Mesenchymal stem cell (in vitro differentiated cells and primary cell): ENCODE data around the gene SOCS3.

Source experiments
- DNase-seq: peaks from one replicate; pipeline ENCODE4 v3.0.0-alpha.2; 2013
- H2AFZ ChIP-seq: one replicate; pipeline ENCODE4 v1.6.1; 2013; ENCODE audit warnings: low read depth, mild to moderate bottlenecking, control low read depth, inconsistent platforms, low read length, moderate library complexity
- H2AK5ac ChIP-seq: 2 replicates; pipeline ENCODE4 v1.6.1; 2013; ENCODE audit warnings: low read length, moderate library complexity, mild to moderate bottlenecking, inconsistent platforms; ENCODE audit not compliant: severe bottlenecking
- H2BK120ac ChIP-seq: one replicate; pipeline ENCODE4 v1.6.1; 2013; ENCODE audit warnings: low read depth, mild to moderate bottlenecking, inconsistent platforms, low read length, moderate library complexity
- H2BK12ac ChIP-seq, 2 experiments: one replicate each; pipeline ENCODE4 v1.6.1; 2013; ENCODE audit warnings: inconsistent platforms in 2 of 2, low read length in 2 of 2, mild to moderate bottlenecking in 2 of 2, moderate library complexity in 2 of 2, control low read depth in 1 of 2
- H2BK15ac ChIP-seq: one replicate; pipeline ENCODE4 v1.6.1; 2013; ENCODE audit warnings: mild to moderate bottlenecking, low read depth, inconsistent platforms; ENCODE audit not compliant: poor library complexity, severe bottlenecking
- H2BK5ac ChIP-seq: 2 replicates; pipeline ENCODE4 v1.6.1; 2013; ENCODE audit warnings: low read depth, mild to moderate bottlenecking, low read length, control low read depth, inconsistent platforms; ENCODE audit not compliant: poor library complexity, severe bottlenecking
- H3K14ac ChIP-seq, 2 experiments: one replicate each; pipeline ENCODE4 v1.6.1; 2013; ENCODE audit warnings: inconsistent platforms in 2 of 2, low read length in 2 of 2, control low read depth in 1 of 2, mild to moderate bottlenecking in 1 of 2, moderate library complexity in 1 of 2
- H3K18ac ChIP-seq, 2 experiments: one replicate each; pipeline ENCODE4 v1.6.1; 2013; ENCODE audit warnings: inconsistent platforms in 2 of 2, low read length in 2 of 2, control low read depth in 1 of 2, low read depth in 1 of 2, mild to moderate bottlenecking in 1 of 2
- H3K23ac ChIP-seq, 2 experiments: one replicate each; pipeline ENCODE4 v1.6.1; 2013; ENCODE audit warnings: inconsistent platforms in 2 of 2, low read length in 2 of 2, mild to moderate bottlenecking in 2 of 2, moderate library complexity in 2 of 2, control low read depth in 1 of 2
- H3K27ac ChIP-seq: 2 replicates; pipeline ENCODE4 v1.5.1; 2013; ENCODE audit warnings: mild to moderate bottlenecking, moderate library complexity, low read length, control low read depth, inconsistent platforms; ENCODE audit not compliant: poor library complexity, severe bottlenecking
- H3K27me3 ChIP-seq, 2 experiments: 2 replicates each; pipeline versions ENCODE4 v1.6.1 to v1.7.0; 2013; ENCODE audit warnings: low read length in 2 of 2, mild to moderate bottlenecking in 2 of 2, moderate library complexity in 2 of 2, control low read depth in 1 of 2, inconsistent platforms in 1 of 2; ENCODE audit not compliant: control insufficient read depth in 1 of 2, insufficient read depth in 1 of 2
- H3K36me3 ChIP-seq, 2 experiments: 2 replicates each; pipeline versions ENCODE4 v1.6.1 to v1.7.0; 2013; ENCODE audit warnings: low read length in 2 of 2, control low read depth in 1 of 2, inconsistent platforms in 1 of 2, low read depth in 1 of 2, mild to moderate bottlenecking in 1 of 2; ENCODE audit not compliant: insufficient read depth in 2 of 2, control insufficient read depth in 1 of 2
- H3K4ac ChIP-seq, 2 experiments: one replicate each; pipeline ENCODE4 v1.6.1; 2013; ENCODE audit warnings: inconsistent platforms in 2 of 2, low read length in 2 of 2, mild to moderate bottlenecking in 2 of 2, moderate library complexity in 2 of 2, control low read depth in 1 of 2, low read depth in 1 of 2
- H3K4me1 ChIP-seq: 2 replicates; pipeline ENCODE4 v1.6.1; 2013; ENCODE audit warnings: low read depth, low read length, control low read depth; ENCODE audit not compliant: control insufficient read depth, insufficient read depth
- H3K4me2 ChIP-seq: 2 replicates; pipeline ENCODE4 v1.6.1; 2013; ENCODE audit warnings: low read length, mild to moderate bottlenecking, inconsistent platforms; ENCODE audit not compliant: poor library complexity, severe bottlenecking
- H3K4me3 ChIP-seq, 2 experiments: 2 replicates each; pipeline versions ENCODE4 v1.5.1 to v1.7.0; 2013; ENCODE audit warnings: low read length in 2 of 2, mild to moderate bottlenecking in 2 of 2, control low read depth in 1 of 2, low read depth in 1 of 2; ENCODE audit not compliant: insufficient read depth in 1 of 2
- H3K79me1 ChIP-seq: replicated peaks from 2 replicates; pipeline ENCODE4 v1.6.1; 2013; ENCODE audit warnings: mild to moderate bottlenecking, control low read depth, low read length, inconsistent platforms; ENCODE audit not compliant: poor library complexity, severe bottlenecking
- H3K9ac ChIP-seq: 2 replicates; pipeline ENCODE4 v1.7.0; 2013; ENCODE audit warnings: mild to moderate bottlenecking, low read length, moderate library complexity
- H3K9me3 ChIP-seq: 2 replicates; pipeline ENCODE4 v1.7.0; 2013; ENCODE audit warnings: mild to moderate bottlenecking, low read length; ENCODE audit not compliant: control insufficient read depth
- H4K8ac ChIP-seq: one replicate; pipeline ENCODE4 v1.6.1; 2013; ENCODE audit warnings: inconsistent platforms, mild to moderate bottlenecking, low read length, moderate library complexity
- H4K91ac ChIP-seq: one replicate; pipeline ENCODE4 v1.6.1; 2013; ENCODE audit warnings: mild to moderate bottlenecking, low read length, inconsistent platforms
- WGBS: methylation state at CpG from one replicate; pipeline ENCODE4 v1.1.7; 2013; ENCODE audit warnings: mixed read lengths; 5-methylcytosine and 5-hydroxymethylcytosine counted together

Gene SOCS3

DNA sequence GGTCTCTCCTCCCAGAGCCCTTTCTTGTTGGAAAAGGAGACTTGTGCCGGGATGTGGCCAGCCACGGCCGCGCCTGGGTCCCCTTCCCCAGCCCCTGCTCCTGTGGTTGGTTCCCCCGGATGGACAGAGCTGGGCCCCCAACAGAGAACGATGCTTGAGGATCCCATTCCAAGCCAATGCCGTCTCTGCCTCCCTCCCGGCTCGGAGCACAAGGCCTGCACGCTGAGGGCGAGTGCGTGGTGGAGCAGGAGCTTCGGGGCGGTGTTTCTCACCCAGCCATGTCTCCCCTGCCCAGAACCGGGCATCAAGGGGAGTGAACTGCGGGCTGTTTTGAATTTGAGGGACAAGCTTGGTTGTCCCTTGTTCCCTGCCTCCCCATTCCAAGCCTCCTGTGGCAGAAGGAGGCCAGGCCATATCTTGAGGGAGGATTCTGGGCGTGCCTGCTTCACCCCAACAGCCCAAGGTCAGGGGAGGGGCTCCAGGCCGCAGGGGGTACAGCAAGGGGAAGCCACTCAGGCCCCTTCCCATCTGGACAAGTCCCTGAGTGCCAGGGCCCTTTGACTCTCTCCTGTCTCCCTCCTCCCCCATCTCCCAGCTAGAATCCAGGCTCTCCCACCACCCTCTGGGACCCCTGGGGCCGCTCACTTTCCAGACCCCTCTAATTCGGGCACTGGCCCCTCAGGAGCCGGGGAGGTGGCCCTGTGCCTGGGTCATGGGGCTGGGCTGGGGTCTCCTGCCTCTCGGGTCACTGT is 43.6 kb downstream of the SOCS3 start:
- Histone ChIP-seq H3K23ac (peak overlapping the region; percentile 53 to 93), H3K9ac (peak overlapping the region; percentile 87), H2BK15ac (peak overlapping the region; percentile 99), H3K18ac (peak overlapping the region; percentile 97 to 99), H3K36me3 (no peaks in the 10 kb centered on the region), H3K4me1 (peaks cover 41% of the 10 kb centered on the region), H3K27ac (peak overlapping the region; percentile 99), H3K14ac (peak overlapping the region; percentile 8 to 98), H3K27me3 (no peaks in the 10 kb centered on the region), H3K4me3 (peak overlapping the region in 1 of 2 experiments; percentile 59), H2AFZ (no peak overlapping the region), H3K9me3 (no peaks in the 10 kb centered on the region), H3K4me2 (peak overlapping the region; percentile 62), H2AK5ac (peak overlapping the region; percentile 99), H3K79me1 (no peaks in the 10 kb centered on the region), H2BK120ac (peak overlapping the region; percentile 92), H3K4ac (peak overlapping the region; percentile 93 to 96), H4K8ac (peak overlapping the region; percentile 97), H2BK12ac (peak overlapping the region; percentile 98 to 100), H2BK5ac (peak overlapping the region; percentile 90), H4K91ac (peak overlapping the region; percentile 100)
- no peak for DNase-seq
- WGBS: 45% methylated on average over 22 of the region's 22 CpGs

DNA sequence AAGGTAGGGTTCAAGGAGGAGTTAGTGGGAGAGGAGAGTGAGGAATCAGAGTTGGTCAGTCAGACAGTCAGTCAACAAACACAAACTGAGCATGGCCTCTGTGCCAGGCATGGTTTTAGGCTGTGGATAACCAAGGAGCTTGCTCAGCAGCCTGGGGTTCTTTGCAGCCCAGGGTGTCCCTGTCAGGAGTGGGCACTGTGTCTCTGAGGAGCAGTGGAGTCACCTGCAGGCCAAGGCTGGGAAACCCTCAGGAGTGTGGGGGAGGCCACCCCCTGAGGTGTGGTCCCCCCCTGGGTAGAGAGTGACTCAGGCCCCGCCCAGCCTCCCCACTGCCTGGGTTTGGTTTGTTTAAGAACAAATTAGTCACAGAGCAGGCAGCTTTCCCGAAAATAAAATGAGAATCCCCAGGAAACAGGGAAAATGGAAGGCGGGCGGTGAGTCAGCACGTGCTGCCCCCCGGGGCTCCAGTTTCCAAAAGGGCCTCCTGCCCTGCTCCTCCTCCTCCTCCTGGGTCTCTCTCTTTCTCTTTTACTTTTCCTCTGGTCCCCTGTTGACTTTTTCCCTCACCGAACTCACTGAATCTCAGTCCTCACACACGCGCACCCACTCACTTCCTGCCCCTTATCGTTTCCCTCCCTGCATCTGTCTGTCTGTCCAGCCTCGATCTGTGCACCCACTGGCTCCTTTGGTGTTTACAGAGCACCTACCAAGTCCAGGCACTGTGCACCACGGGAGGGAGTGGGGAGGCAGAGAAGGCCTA is 44.3 kb downstream of the SOCS3 start:
- peak; percentile 96 for DNase-seq
- H2AFZ ChIP-seq: peak overlapping the region; percentile 36
- H4K8ac ChIP-seq: peak overlapping the region; percentile 97
- peaks cover 41% of the 10 kb centered on the region for H3K4me1 ChIP-seq
- H3K27ac ChIP-seq: peak overlapping the region; percentile 99
- H3K18ac ChIP-seq: peak overlapping the region; percentile 97 to 99
- H3K4me2 ChIP-seq: no peak overlapping the region
- peak overlapping the region; percentile 94 for H2BK120ac ChIP-seq
- peak overlapping the region; percentile 60 for H2BK5ac ChIP-seq
- no peaks in the 10 kb centered on the region for H3K79me1 ChIP-seq
- H3K14ac ChIP-seq: peak overlapping the region; percentile 8 to 98
- H3K23ac ChIP-seq: no peak overlapping the region
- H3K36me3 ChIP-seq: no peaks in the 10 kb centered on the region
- peak overlapping the region; percentile 99 for H2AK5ac ChIP-seq
- peak overlapping the region in 1 of 2 experiments; percentile 59 for H3K4me3 ChIP-seq
- H3K27me3 ChIP-seq: no peaks in the 10 kb centered on the region
- H3K9ac ChIP-seq: peak overlapping the region; percentile 87
- H3K4ac ChIP-seq: peak overlapping the region; percentile 93 to 96
- H2BK12ac ChIP-seq: peak overlapping the region; percentile 98 to 100
- H3K9me3 ChIP-seq: no peaks in the 10 kb centered on the region
- H4K91ac ChIP-seq: peak overlapping the region; percentile 100
- WGBS: under 1% methylated on average over 12 of the region's 12 CpGs
- H2BK15ac ChIP-seq: peak overlapping the region; percentile 99

DNA sequence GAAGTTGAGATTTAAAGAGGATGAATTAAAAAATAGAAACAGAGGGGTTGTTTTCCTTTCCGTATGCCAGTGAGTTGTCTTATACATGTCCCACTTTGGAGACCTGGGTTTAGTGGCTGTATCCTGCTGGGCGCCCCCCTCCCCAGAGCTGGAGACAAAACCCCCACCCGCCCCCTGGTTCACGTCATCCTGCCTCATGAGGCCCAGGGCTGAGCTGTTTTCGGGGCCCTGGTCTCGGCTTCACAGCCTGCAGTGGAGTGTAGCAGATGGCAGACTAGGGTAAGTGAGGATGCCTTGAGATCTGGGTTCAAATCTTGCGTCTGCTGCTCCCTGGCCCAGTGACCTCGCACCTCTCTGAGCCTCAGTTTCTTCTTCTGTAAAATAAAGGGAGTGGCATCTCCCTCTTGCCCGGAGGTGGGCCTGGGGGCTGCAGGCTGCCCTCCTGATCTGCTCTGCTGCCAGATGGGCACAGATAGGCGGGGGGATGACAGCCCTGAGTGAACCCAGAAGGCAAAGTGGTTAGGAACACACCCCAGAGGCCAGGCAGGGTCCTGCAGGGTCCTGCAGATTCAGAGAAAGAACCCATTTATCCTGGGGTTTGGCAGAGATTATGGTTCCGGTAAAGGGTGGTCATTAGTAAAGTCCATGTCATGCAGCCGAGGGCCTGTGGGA is 45.1 kb downstream of the SOCS3 start:
- peak overlapping the region; percentile 98 for H2AK5ac ChIP-seq
- 60% methylated on average over 10 of the region's 12 CpGs for WGBS
- no peaks in the 10 kb centered on the region for H3K79me1 ChIP-seq
- no peaks in the 10 kb centered on the region for H3K9me3 ChIP-seq
- H3K9ac ChIP-seq: peak overlapping the region; percentile 87
- H3K23ac ChIP-seq: no peak overlapping the region
- H2BK5ac ChIP-seq: no peak overlapping the region
- H3K4ac ChIP-seq: peak overlapping the region; percentile 76 to 93
- peaks cover 41% of the 10 kb centered on the region for H3K4me1 ChIP-seq
- no peak overlapping the region for H2AFZ ChIP-seq
- H2BK15ac ChIP-seq: peak overlapping the region; percentile 71
- peak overlapping the region in 1 of 2 experiments; percentile 63 for H3K4me3 ChIP-seq
- H3K36me3 ChIP-seq: no peaks in the 10 kb centered on the region
- H4K8ac ChIP-seq: peak overlapping the region; percentile 97
- peak overlapping the region; percentile 94 for H2BK120ac ChIP-seq
- peak overlapping the region; percentile 93 to 98 for H2BK12ac ChIP-seq
- H3K27me3 ChIP-seq: no peaks in the 10 kb centered on the region
- peak overlapping the region; percentile 99 for H3K27ac ChIP-seq
- H3K18ac ChIP-seq: peak overlapping the region; percentile 97 to 99
- no peak overlapping the region for H3K4me2 ChIP-seq
- H4K91ac ChIP-seq: peak overlapping the region; percentile 62
- peak overlapping the region in 1 of 2 experiments; percentile 0 for H3K14ac ChIP-seq
- DNase-seq: peak; percentile 32
